Endothelial cell of umbilical vein (primary cell): ENCODE data around the gene COMMD10. TPM values are rescaled to one million over a fixed set of nuclear protein-coding genes. Genes with fewer than 3 reads are reported as not detected.

Source experiments
- BruUV-seq: library from RNA; stranded (reverse); fragments of 400-500 nt; replicated peaks from 2 replicates; lab custom pipeline; 2021; lab: Mats Ljungman, UMichigan
- CTCF ChIA-PET: fragments of 300-600, 350-600 bp; sonication (Branson Sonifier 250); formaldehyde crosslinking; loops from one replicate; lab custom pipeline; 2021; ENCODE audit warnings: antibody characterized with exemption, inconsistent platforms; lab: Charles Lee
- POLR2A ChIA-PET: fragments of 300-600, 350-600 bp; sonication (Branson Sonifier 250); formaldehyde crosslinking; loops from one replicate; lab custom pipeline; 2021; ENCODE audit warnings: antibody characterized with exemption, inconsistent platforms; lab: Charles Lee
- DNase-seq: peaks from one replicate; pipeline ENCODE4 v3.0.0-alpha.2; 2011; ENCODE audit warnings: low read depth, low spot score
- FAIRE-seq: peaks from 2 replicates; lab custom pipeline; 2011; peaks lifted over from hg19 to GRCh38; lab: Jason Lieb, UNC
- H2AFZ ChIP-seq: 2 replicates; pipeline ENCODE4 v1.6.0; 2012; ENCODE audit warnings: low read depth, low read length, control low read depth, inconsistent platforms
- H3K27ac ChIP-seq: 2 replicates; pipeline ENCODE4 v1.5.1; 2011; ENCODE audit warnings: low read depth, mild to moderate bottlenecking, control low read depth, low read length, moderate library complexity; ENCODE audit not compliant: insufficient read depth
- H3K27me3 ChIP-seq, 2 experiments: 2 replicates each; pipeline versions ENCODE4 v1.6.0 to v1.6.1; 2011; ENCODE audit warnings: low read length in 2 of 2, mixed read lengths in 1 of 2; ENCODE audit not compliant: control insufficient read depth in 2 of 2, insufficient read depth in 2 of 2
- H3K36me3 ChIP-seq, 2 experiments: 2 replicates in 1 of 2; 3 replicates in 1 of 2; pipeline ENCODE4 v1.5.1; 2011; ENCODE audit warnings: low read length in 2 of 2, mild to moderate bottlenecking in 1 of 2, moderate library complexity in 1 of 2; ENCODE audit not compliant: control insufficient read depth in 2 of 2, insufficient read depth in 2 of 2; ENCODE audit errors: extremely low read depth in 1 of 2
- H3K4me1 ChIP-seq: 3 replicates; pipeline ENCODE4 v1.5.1; 2011; ENCODE audit warnings: mild to moderate bottlenecking, low read length; ENCODE audit not compliant: control insufficient read depth, insufficient read depth; ENCODE audit errors: extremely low read depth
- H3K4me2 ChIP-seq: 2 replicates; pipeline ENCODE4 v1.6.1; 2011; ENCODE audit warnings: low read length, control low read depth, mixed read lengths; ENCODE audit not compliant: insufficient read depth
- H3K4me3 ChIP-seq, 3 experiments: fragments of 200-600 bp in 1 of 3; sonication (generic), shearing (Covaris generic) in 1 of 3; replicated peaks in 1 of 3; 2 replicates each; pipeline ENCODE4 v1.5.1; 2011 to 2016; ENCODE audit warnings: control low read depth in 3 of 3, low read length in 3 of 3, mild to moderate bottlenecking in 2 of 3, inconsistent platforms in 1 of 3, low read depth in 1 of 3, moderate library complexity in 1 of 3; ENCODE audit not compliant: insufficient read depth in 1 of 3
- H3K79me2 ChIP-seq: 2 replicates; pipeline ENCODE4 v1.6.0; 2012; ENCODE audit warnings: low read length, inconsistent platforms; ENCODE audit not compliant: control insufficient read depth, insufficient read depth
- H3K9ac ChIP-seq: replicated peaks from 2 replicates; pipeline ENCODE3; 2011; ENCODE audit warnings: low read length, control low read depth; ENCODE audit not compliant: insufficient read depth; ENCODE audit errors: extremely low read depth
- H3K9me1 ChIP-seq: replicated peaks from 3 replicates; pipeline ENCODE4 v1.6.0; 2011; ENCODE audit warnings: mild to moderate bottlenecking, low read length; ENCODE audit not compliant: control insufficient read depth, insufficient read depth; ENCODE audit errors: extremely low read depth
- H3K9me3 ChIP-seq: replicated peaks from 2 replicates; pipeline ENCODE4 v1.5.1; 2012; ENCODE audit warnings: low read length, inconsistent platforms; ENCODE audit not compliant: control insufficient read depth, insufficient read depth
- H4K20me1 ChIP-seq: replicated peaks from 2 replicates; pipeline ENCODE3; 2011; ENCODE audit warnings: mild to moderate bottlenecking, low read length; ENCODE audit not compliant: control insufficient read depth, insufficient read depth; ENCODE audit errors: extremely low read depth
- CTCF ChIP-seq, 2 donors: IDR thresholded peaks; 1 replicate in 1 of 2; 2 replicates in 1 of 2; pipeline ENCODE4 v1.5.1; 2011; ENCODE audit warnings: low read length in 2 of 2, mild to moderate bottlenecking in 2 of 2, moderate library complexity in 2 of 2, control low read depth in 1 of 2, inconsistent platforms in 1 of 2, low read depth in 1 of 2; ENCODE audit not compliant: insufficient read depth in 1 of 2; ENCODE audit errors: extremely low read depth in 1 of 2
- EZH2 ChIP-seq: IDR thresholded peaks from 2 replicates; pipeline ENCODE4 v1.6.1; 2012; ENCODE audit warnings: borderline replicate concordance, low read depth, mild to moderate bottlenecking, moderate library complexity, low read length, inconsistent platforms; ENCODE audit not compliant: severe bottlenecking
- FOS ChIP-seq: IDR thresholded peaks from 2 replicates; pipeline ENCODE4 v1.6.1; 2011; ENCODE audit warnings: mild to moderate bottlenecking, low read length, moderate library complexity, borderline replicate concordance; ENCODE audit not compliant: insufficient read depth
- GATA2 ChIP-seq: IDR thresholded peaks from 2 replicates; pipeline ENCODE4 v1.7.0; 2011; ENCODE audit warnings: low read depth, mild to moderate bottlenecking, moderate library complexity, mixed read lengths, low read length; ENCODE audit not compliant: insufficient read length, insufficient read depth
- JUN ChIP-seq: IDR thresholded peaks from 2 replicates; pipeline ENCODE4 v1.6.1; 2011; ENCODE audit warnings: borderline replicate concordance, low read depth; ENCODE audit not compliant: insufficient read length, insufficient read depth
- MAX ChIP-seq: IDR thresholded peaks from 2 replicates; pipeline ENCODE4 v1.6.1; 2011; ENCODE audit not compliant: insufficient read depth, insufficient read length
- MYC ChIP-seq: IDR thresholded peaks from one replicate; pipeline ENCODE4 v1.6.1; 2011; ENCODE audit warnings: mild to moderate bottlenecking, low read depth, low read length
- POLR2A ChIP-seq: IDR thresholded peaks from 2 replicates; pipeline ENCODE4 v1.6.1; 2012; ENCODE audit warnings: low read depth, mild to moderate bottlenecking, control low read depth, low read length
- POLR2AphosphoS5 ChIP-seq: IDR thresholded peaks from 2 replicates; pipeline ENCODE4 v1.6.1; 2012; ENCODE audit warnings: low read depth, mild to moderate bottlenecking, control low read depth, low read length, moderate library complexity; ENCODE audit not compliant: insufficient read depth
- dilution Hi-C: fragments of 300-500 bp; cut with MboI; formaldehyde crosslinking; loops from one replicate; pipeline ENCODE4 v1.15.0; 2019; ENCODE audit warnings: low sequenced_read_pairs; ENCODE audit not compliant: extremely low pct_ligation_motif_present
- intact Hi-C: fragments of 100-400 bp; cut with micrococcal nuclease; formaldehyde crosslinking; loops from one replicate; pipeline ENCODE4 v1.10.0; 2022
- polyA plus RNA-seq, 4 experiments: library from polyadenylated mRNA; depleted of rRNA in 3 of 4; stranded (reverse) in 3 of 4; unstranded in 1 of 4; fragments of >200 nt; gene quantifications; 2 replicates each; pipeline versions ENCODE4 v1.2.1 to v1.2.3, GENCODE V29; 2011 to 2012; ENCODE audit warnings: missing spikeins in 1 of 4
- total RNA-seq: library from RNA; stranded (reverse); gene quantifications from 2 replicates; pipeline ENCODE4 v1.2.3, GENCODE V29; 2021

Gene COMMD10
- total and polyA plus RNA-seq, 2 donors (not counting 3 experiments of a cell fraction or from before 2014, with no cell fraction given), result 12.5 to 27.0 TPM

- no peaks in the 10 kb centered on the region for H3K9me3 ChIP-seq
- TF ChIP-seq FOS (no peak), GATA2 (no peak), MYC (no peak), POLR2AphosphoS5 (no peak), JUN (no peak), EZH2 (no peak), POLR2A (no peak), MAX (no peak)
- no peaks in the 10 kb centered on the region for H4K20me1 ChIP-seq
- no peaks in the 10 kb centered on the region for H3K4me1 ChIP-seq
- H3K79me2 ChIP-seq, result peaks cover 2% of the 10 kb centered on the region
- BruUV-seq, result no TSS peak
- H3K4me2 ChIP-seq, result no peak overlapping the region
- H3K4me3 ChIP-seq, result no peak overlapping the region
- no peaks in the 10 kb centered on the region for H3K27me3 ChIP-seq
- H2AFZ ChIP-seq, result no peak overlapping the region
- no peaks in the 10 kb centered on the region for H3K9me1 ChIP-seq
- DNase-seq (peak; percentile 19), FAIRE-seq (no peak)
- H3K27ac ChIP-seq, result no peak overlapping the region
- intact Hi-C loops, result no loop called here
- ChIA-PET CTCF (interaction anchor here (1.0 kb wide), 1 partner anchor 16 kb away, joined by 4 read pairs; no protein-coding TSS in a partner anchor), POLR2A (no interaction called here)
- H3K9ac ChIP-seq, result no peak overlapping the region
- H3K36me3 ChIP-seq, result no peaks in the 10 kb centered on the region
- dilution Hi-C loops, result no loop called here
These were observed 68.9 kb downstream of the COMMD10 start for GRCh38 chr5:116153687-116154174.

- CTCF ChIA-PET, result no interaction called here
- no peak for FAIRE-seq
These were observed 69.4 kb downstream of the COMMD10 start for GRCh38 chr5:116154252-116154651.

More at GRCh38 chr5:116154252-116154651, 69.4 kb downstream of the COMMD10 start:
- POLR2A ChIA-PET, result no interaction called here
- DNase-seq, result no peak
- H3K79me2 ChIP-seq, result peaks cover 2% of the 10 kb centered on the region
- H3K4me2 ChIP-seq, result no peak overlapping the region
- H3K27me3 ChIP-seq, result no peaks in the 10 kb centered on the region
- H3K9me1 ChIP-seq, result no peaks in the 10 kb centered on the region
- no peak overlapping the region for H3K27ac ChIP-seq
- intact Hi-C loops (no loop called here), dilution Hi-C loops (no loop called here)
- BruUV-seq, result no TSS peak
- no peaks in the 10 kb centered on the region for H4K20me1 ChIP-seq
- H3K9ac ChIP-seq, result no peak overlapping the region
- H3K9me3 ChIP-seq, result no peaks in the 10 kb centered on the region
- H3K4me3 ChIP-seq, result no peak overlapping the region
- no peaks in the 10 kb centered on the region for H3K4me1 ChIP-seq
- H2AFZ ChIP-seq, result no peak overlapping the region
- TF ChIP-seq POLR2AphosphoS5, result no peak
- TF ChIP-seq JUN, result no peak
- no peak for TF ChIP-seq MYC
- TF ChIP-seq POLR2A, result no peak
- no peak for TF ChIP-seq FOS
- no peak for TF ChIP-seq EZH2
- TF ChIP-seq MAX, result no peak
- TF ChIP-seq GATA2, result no peak
- TF ChIP-seq CTCF (IDR thresholded peaks at IDR 0.05; ENCODE audit: extremely low read depth in 1 of 2, insufficient read depth in 1 of 2, low read depth in 1 of 2, low read length in 2 of 2), result no peak
- H3K36me3 ChIP-seq, result no peaks in the 10 kb centered on the region
